Prostate gland (tissue), 2 donors: ENCODE data around the gene G6PC3.

Experiments used
- POLR2A ChIP-seq: fragments of 450-650 bp; IDR thresholded peaks from one replicate; pipeline ENCODE4 v1.6.1; 2016; ENCODE audit warnings: antibody characterized with exemption, mild to moderate bottlenecking
- POLR2AphosphoS5 ChIP-seq: sonication (generic); formaldehyde crosslinking; IDR thresholded peaks from one replicate; pipeline ENCODE4 v1.6.1; 2017; ENCODE audit warnings: antibody characterized with exemption
- TF ChIP-seq, protein P1 (sequence below), 4 experiments: fragments of 200-600 bp in 2 of 4; fragments of 450-650 bp in 2 of 4; sonication (generic) in 2 of 4; IDR thresholded peaks; 1 replicate in 3 of 4; 2 replicates in 1 of 4; pipeline ENCODE4 v1.5.1; 2016 to 2019; ENCODE audit warnings: antibody characterized with exemption in 4 of 4, mild to moderate bottlenecking in 2 of 4, moderate library complexity in 2 of 4

DNA sequence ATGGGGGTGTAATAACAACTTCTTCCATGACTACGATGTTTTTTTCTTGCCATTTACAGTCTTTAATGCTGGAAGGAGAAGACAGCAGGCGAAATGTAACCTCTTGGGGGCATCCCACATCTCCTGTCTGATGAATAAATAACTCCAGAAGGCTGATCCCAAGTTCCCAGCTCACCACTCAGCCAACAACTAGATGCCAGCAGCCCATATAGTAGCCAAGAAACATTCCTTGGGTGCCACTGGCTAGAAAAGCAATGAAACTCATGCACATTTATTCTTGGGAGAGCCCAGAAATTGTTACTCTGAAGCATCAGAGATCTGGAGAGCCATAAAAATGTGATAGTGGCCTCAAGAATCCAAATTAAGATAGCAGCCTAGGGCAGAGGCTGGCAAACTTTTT is 33.1 kb upstream of the G6PC3 start:
- TF ChIP-seq, protein P1, sequence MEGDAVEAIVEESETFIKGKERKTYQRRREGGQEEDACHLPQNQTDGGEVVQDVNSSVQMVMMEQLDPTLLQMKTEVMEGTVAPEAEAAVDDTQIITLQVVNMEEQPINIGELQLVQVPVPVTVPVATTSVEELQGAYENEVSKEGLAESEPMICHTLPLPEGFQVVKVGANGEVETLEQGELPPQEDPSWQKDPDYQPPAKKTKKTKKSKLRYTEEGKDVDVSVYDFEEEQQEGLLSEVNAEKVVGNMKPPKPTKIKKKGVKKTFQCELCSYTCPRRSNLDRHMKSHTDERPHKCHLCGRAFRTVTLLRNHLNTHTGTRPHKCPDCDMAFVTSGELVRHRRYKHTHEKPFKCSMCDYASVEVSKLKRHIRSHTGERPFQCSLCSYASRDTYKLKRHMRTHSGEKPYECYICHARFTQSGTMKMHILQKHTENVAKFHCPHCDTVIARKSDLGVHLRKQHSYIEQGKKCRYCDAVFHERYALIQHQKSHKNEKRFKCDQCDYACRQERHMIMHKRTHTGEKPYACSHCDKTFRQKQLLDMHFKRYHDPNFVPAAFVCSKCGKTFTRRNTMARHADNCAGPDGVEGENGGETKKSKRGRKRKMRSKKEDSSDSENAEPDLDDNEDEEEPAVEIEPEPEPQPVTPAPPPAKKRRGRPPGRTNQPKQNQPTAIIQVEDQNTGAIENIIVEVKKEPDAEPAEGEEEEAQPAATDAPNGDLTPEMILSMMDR (IDR thresholded peaks at IDR 0.05) = no peak
- TF ChIP-seq POLR2A (no peak), POLR2AphosphoS5 (no peak)
